Measurements from ENCODE around the gene EME2.

DNA sequence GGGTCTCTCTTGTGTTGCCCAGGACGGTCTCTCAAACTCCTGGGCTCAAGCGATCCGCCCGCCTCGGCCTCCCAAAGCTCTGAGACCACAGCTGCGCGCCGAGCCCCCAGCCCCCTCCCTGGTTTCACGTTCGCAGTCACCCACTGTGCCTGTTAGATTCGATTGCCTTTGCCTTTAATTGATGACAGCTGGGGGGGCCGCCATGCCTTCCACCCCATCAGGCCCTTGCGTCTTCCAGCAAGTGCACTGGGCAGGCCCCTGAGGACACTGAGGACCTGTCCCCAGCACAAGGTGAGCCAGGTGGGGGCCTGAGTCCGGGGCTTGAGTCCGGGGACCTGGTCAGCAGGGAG lies 17.6 kb downstream of the EME2 start:
- TF ChIP-seq POLR2A (IDR thresholded peaks at IDR 0.05) = no peak
- TF ChIP-seq, protein P1, sequence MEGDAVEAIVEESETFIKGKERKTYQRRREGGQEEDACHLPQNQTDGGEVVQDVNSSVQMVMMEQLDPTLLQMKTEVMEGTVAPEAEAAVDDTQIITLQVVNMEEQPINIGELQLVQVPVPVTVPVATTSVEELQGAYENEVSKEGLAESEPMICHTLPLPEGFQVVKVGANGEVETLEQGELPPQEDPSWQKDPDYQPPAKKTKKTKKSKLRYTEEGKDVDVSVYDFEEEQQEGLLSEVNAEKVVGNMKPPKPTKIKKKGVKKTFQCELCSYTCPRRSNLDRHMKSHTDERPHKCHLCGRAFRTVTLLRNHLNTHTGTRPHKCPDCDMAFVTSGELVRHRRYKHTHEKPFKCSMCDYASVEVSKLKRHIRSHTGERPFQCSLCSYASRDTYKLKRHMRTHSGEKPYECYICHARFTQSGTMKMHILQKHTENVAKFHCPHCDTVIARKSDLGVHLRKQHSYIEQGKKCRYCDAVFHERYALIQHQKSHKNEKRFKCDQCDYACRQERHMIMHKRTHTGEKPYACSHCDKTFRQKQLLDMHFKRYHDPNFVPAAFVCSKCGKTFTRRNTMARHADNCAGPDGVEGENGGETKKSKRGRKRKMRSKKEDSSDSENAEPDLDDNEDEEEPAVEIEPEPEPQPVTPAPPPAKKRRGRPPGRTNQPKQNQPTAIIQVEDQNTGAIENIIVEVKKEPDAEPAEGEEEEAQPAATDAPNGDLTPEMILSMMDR (IDR thresholded peaks at IDR 0.05 in 8 of 11, conservative IDR thresholded peaks at IDR 0.05 in 3 of 11) = no peak

All from spleen (tissue), 7 donors.